Measurements from ENCODE around the gene SKI.

Gene SKI

DNA sequence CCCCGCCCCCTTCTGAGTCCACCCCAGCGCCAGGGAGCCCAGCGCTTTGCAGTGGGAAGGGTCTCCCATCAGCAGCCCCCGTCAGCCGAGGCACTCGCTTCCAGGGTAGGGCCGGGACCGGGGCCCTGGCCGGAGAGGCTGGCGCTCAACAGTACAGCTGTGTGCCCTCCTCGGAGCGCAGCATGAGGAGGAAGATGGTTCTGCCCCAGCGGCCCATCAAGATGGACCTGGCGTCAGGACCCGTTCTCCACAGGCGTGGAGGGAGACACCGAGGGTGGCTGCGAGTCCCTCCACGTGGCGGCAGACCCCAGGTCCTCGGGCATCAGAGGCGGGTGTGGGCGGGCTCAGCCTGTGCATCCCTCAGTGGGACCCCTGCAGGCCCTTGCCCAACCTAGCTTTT, 109.0 kb downstream of the SKI start:
- Histone ChIP-seq H3K9ac (ENCODE audit: low read length) (no peak overlapping the region), H4K20me1 (ENCODE audit: insufficient read depth, low read length) (no peaks in the 10 kb centered on the region), H2AFZ (ENCODE audit: low read length) (no peak overlapping the region), H3K4me1 (ENCODE audit: low read length) (no peaks in the 10 kb centered on the region), H3K4me2 (ENCODE audit: low read depth, low read length) (no peak overlapping the region), H3K27ac (ENCODE audit: low read length) (no peak overlapping the region), H3K36me3 (replicated peaks; ENCODE audit: insufficient read depth, low read length) (no peaks in the 10 kb centered on the region), H3K27me3 (replicated peaks; ENCODE audit: insufficient read depth, low read length) (peaks cover 100% of the 10 kb centered on the region), H3K79me2 (ENCODE audit: low read length) (no peaks in the 10 kb centered on the region), H3K9me2 (replicated peaks; ENCODE audit: insufficient read depth, low read length) (no peaks in the 10 kb centered on the region), H3F3A (ENCODE audit: insufficient read depth, low read length) (peaks cover 5% of the 10 kb centered on the region), H3K4me3 (ENCODE audit: low read length) (no peak overlapping the region), H3K9me3 (replicated peaks; ENCODE audit: insufficient read depth, low read length) (no peaks in the 10 kb centered on the region)
- no peak for TF ChIP-seq EZH2phosphoT487 (IDR thresholded peaks at IDR 0.05; ENCODE audit: low read length)
- TF ChIP-seq, protein P1, sequence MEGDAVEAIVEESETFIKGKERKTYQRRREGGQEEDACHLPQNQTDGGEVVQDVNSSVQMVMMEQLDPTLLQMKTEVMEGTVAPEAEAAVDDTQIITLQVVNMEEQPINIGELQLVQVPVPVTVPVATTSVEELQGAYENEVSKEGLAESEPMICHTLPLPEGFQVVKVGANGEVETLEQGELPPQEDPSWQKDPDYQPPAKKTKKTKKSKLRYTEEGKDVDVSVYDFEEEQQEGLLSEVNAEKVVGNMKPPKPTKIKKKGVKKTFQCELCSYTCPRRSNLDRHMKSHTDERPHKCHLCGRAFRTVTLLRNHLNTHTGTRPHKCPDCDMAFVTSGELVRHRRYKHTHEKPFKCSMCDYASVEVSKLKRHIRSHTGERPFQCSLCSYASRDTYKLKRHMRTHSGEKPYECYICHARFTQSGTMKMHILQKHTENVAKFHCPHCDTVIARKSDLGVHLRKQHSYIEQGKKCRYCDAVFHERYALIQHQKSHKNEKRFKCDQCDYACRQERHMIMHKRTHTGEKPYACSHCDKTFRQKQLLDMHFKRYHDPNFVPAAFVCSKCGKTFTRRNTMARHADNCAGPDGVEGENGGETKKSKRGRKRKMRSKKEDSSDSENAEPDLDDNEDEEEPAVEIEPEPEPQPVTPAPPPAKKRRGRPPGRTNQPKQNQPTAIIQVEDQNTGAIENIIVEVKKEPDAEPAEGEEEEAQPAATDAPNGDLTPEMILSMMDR (IDR thresholded peaks at IDR 0.05; ENCODE audit: low read length), result no peak
- no peak for TF ChIP-seq EZH2 (optimal IDR thresholded peaks at IDR 0.05; ENCODE audit: low read depth, low read length)
- DNase-seq, result no peak

DNA sequence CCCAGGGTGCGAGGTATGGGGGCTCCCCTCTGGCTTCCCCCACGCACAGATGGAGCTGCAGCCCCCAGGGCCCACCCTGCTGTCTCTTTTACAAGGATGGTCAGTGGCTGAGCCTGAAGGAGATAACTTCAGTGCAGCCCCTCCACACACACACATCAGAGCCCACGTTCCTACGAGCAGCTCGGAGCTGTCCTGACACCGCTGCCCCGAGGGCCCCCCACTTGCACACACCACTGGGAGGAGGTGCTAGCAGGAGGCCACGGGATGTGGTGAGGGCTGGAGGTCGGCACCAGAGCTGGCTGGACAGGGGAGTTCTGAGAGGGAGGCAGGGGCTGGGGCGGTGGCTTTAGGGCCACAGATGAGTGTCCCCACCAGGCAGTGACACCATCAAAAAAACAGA, 109.4 kb downstream of the SKI start:
- no peaks in the 10 kb centered on the region for H3K4me1 ChIP-seq (ENCODE audit: low read length)
- H3K27me3 ChIP-seq (replicated peaks; ENCODE audit: insufficient read depth, low read length), result peaks cover 100% of the 10 kb centered on the region
- H4K20me1 ChIP-seq (ENCODE audit: insufficient read depth, low read length), result no peaks in the 10 kb centered on the region
- TF ChIP-seq EZH2phosphoT487 (IDR thresholded peaks at IDR 0.05; ENCODE audit: low read length), result no peak
- no peak for TF ChIP-seq EZH2 (optimal IDR thresholded peaks at IDR 0.05; ENCODE audit: low read depth, low read length)
- TF ChIP-seq, protein P1 (IDR thresholded peaks at IDR 0.05; ENCODE audit: low read length), result no peak
- H3K4me3 ChIP-seq (ENCODE audit: low read length), result no peak overlapping the region
- no peaks in the 10 kb centered on the region for H3K79me2 ChIP-seq (ENCODE audit: low read length)
- no peak overlapping the region for H3K27ac ChIP-seq (ENCODE audit: low read length)
- no peaks in the 10 kb centered on the region for H3K9me2 ChIP-seq (replicated peaks; ENCODE audit: insufficient read depth, low read length)
- no peak overlapping the region for H2AFZ ChIP-seq (ENCODE audit: low read length)
- H3K36me3 ChIP-seq (replicated peaks; ENCODE audit: insufficient read depth, low read length), result no peaks in the 10 kb centered on the region
- H3F3A ChIP-seq (ENCODE audit: insufficient read depth, low read length), result peaks cover 5% of the 10 kb centered on the region
- no peak overlapping the region for H3K4me2 ChIP-seq (ENCODE audit: low read depth, low read length)
- no peak overlapping the region for H3K9ac ChIP-seq (ENCODE audit: low read length)
- H3K9me3 ChIP-seq (replicated peaks; ENCODE audit: insufficient read depth, low read length), result no peaks in the 10 kb centered on the region
- no peak for DNase-seq

GRCh38 chr1:2339206-2340085, 111.3 kb downstream of the SKI start:
- no peaks in the 10 kb centered on the region for H3K9me2 ChIP-seq (replicated peaks; ENCODE audit: insufficient read depth, low read length)
- no peak overlapping the region for H3K27ac ChIP-seq (ENCODE audit: low read length)
- H3K79me2 ChIP-seq (ENCODE audit: low read length), result no peaks in the 10 kb centered on the region
- H3K4me3 ChIP-seq (ENCODE audit: low read length), result no peak overlapping the region
- no peak for DNase-seq
- H3K9ac ChIP-seq (ENCODE audit: low read length), result no peak overlapping the region
- TF ChIP-seq, protein P1 (IDR thresholded peaks at IDR 0.05; ENCODE audit: low read length), result no peak
- TF ChIP-seq EZH2 (optimal IDR thresholded peaks at IDR 0.05; ENCODE audit: low read depth, low read length) (no peak), EZH2phosphoT487 (IDR thresholded peaks at IDR 0.05; ENCODE audit: low read length) (no peak)
- H3F3A ChIP-seq (ENCODE audit: insufficient read depth, low read length), result peaks cover 5% of the 10 kb centered on the region
- H3K4me2 ChIP-seq (ENCODE audit: low read depth, low read length), result no peak overlapping the region
- H3K9me3 ChIP-seq (replicated peaks; ENCODE audit: insufficient read depth, low read length), result no peaks in the 10 kb centered on the region
- no peaks in the 10 kb centered on the region for H3K4me1 ChIP-seq (ENCODE audit: low read length)
- H2AFZ ChIP-seq (ENCODE audit: low read length), result no peak overlapping the region
- H4K20me1 ChIP-seq (ENCODE audit: insufficient read depth, low read length), result no peaks in the 10 kb centered on the region
- peaks cover 97% of the 10 kb centered on the region for H3K27me3 ChIP-seq (replicated peaks; ENCODE audit: insufficient read depth, low read length)
- no peaks in the 10 kb centered on the region for H3K36me3 ChIP-seq (replicated peaks; ENCODE audit: insufficient read depth, low read length)

Data from MM.1S (cell line).